ENCODE data around the gene MAMDC4. TPM values are rescaled to one million over a fixed set of nuclear protein-coding genes. Genes with fewer than 3 reads are reported as not detected.

MAMDC4 gene
- total and polyA plus RNA-seq, 2 of the 8 experiments (the other 6 are each of a cell fraction or from before 2014, with no cell fraction given), result 3.1 to 4.5 TPM

DNA sequence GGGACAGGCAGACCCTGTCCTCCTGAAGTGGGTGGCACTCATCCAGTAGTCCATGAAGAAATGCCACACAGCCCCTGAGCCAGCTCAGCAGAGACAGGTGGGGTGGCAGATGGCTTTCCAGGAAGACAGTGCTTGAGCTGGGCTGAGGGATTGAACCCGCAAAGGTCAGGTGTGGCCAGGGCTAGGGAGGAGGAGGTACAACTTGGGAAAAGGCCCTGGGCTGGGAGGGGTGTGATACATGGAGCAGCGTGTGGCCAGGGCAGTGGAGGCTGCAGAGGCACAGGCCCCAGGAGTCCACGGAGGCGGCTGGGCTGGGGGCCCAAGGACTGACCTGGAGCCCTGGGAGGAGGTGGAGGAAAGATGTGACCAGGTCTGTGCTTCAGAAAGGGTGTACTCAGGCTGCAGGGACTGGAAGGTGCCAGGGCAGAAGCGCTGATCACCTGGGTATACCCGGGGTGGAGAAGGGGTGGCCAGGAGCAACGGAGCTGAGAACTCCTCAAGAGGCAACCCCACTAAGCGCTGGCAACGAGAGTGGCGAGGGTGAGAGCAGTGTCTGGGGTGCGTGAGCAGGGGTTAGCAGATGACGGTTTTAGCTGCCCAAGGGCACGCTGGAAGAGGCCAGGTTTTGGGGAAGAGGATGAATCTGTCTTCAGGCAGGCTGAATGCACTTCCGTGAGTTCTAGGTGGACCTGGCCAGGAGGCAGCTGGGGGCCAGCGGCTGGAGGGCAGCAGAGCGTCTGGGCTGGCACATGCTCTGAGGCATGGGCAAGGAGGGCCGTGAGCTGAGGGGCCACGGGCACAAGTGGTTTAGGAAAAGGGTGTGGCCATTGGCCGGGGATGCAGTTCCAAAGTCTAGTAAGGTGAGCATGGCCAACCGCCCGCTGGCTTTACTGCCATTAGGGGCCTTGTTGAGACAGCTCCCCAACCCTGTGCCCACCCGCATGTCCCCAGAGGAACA lies 48.3 kb upstream of the MAMDC4 start (continued):
- TF ChIP-seq CTBP2 (IDR thresholded peaks at IDR 0.05; ENCODE audit: borderline replicate concordance, insufficient read depth, insufficient read length, low read length) (no peak), PHF8 (conservative IDR thresholded peaks at IDR 0.05; ENCODE audit: low read depth, low read length) (no peak), KDM4A (IDR thresholded peaks at IDR 0.05; ENCODE audit: low read depth, low read length, severe bottlenecking) (no peak), ZNF274 (IDR thresholded peaks at IDR 0.05; ENCODE audit: borderline replicate concordance, extremely low read depth, low read length) (no peak), SP2 (IDR thresholded peaks at IDR 0.05; ENCODE audit: low read length) (no peak), KDM1A (IDR thresholded peaks at IDR 0.05; ENCODE audit: borderline replicate concordance, low read length) (no peak), GABPA (IDR thresholded peaks at IDR 0.05; ENCODE audit: borderline replicate concordance, insufficient read depth, low read length) (no peak)
- TF ChIP-seq, protein P1, sequence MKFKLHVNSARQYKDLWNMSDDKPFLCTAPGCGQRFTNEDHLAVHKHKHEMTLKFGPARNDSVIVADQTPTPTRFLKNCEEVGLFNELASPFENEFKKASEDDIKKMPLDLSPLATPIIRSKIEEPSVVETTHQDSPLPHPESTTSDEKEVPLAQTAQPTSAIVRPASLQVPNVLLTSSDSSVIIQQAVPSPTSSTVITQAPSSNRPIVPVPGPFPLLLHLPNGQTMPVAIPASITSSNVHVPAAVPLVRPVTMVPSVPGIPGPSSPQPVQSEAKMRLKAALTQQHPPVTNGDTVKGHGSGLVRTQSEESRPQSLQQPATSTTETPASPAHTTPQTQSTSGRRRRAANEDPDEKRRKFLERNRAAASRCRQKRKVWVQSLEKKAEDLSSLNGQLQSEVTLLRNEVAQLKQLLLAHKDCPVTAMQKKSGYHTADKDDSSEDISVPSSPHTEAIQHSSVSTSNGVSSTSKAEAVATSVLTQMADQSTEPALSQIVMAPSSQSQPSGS (IDR thresholded peaks at IDR 0.05; ENCODE audit: low read length), result no peak

Data from H1 (cell line).